Keratinocyte (primary cell): Measurements from ENCODE around the gene PHLPP2.

Source experiments
- EZH2 ChIP-seq: IDR thresholded peaks from one replicate; pipeline ENCODE4 v1.6.1; 2012; ENCODE audit warnings: inconsistent platforms, mild to moderate bottlenecking, low read length, moderate library complexity
- TF ChIP-seq, protein P1 (sequence below), 3 experiments: IDR thresholded peaks in 1 of 3; conservative IDR thresholded peaks in 1 of 3; optimal IDR thresholded peaks in 1 of 3; 2 replicates in 2 of 3; 3 replicates in 1 of 3; pipeline versions ENCODE3 to v1.5.1; 2011; ENCODE audit warnings: low read length in 3 of 3, mild to moderate bottlenecking in 3 of 3, moderate library complexity in 2 of 3, control low read depth in 1 of 3, inconsistent platforms in 1 of 3; ENCODE audit not compliant: insufficient read depth in 2 of 3; ENCODE audit errors: extremely low read depth in 1 of 3

DNA sequence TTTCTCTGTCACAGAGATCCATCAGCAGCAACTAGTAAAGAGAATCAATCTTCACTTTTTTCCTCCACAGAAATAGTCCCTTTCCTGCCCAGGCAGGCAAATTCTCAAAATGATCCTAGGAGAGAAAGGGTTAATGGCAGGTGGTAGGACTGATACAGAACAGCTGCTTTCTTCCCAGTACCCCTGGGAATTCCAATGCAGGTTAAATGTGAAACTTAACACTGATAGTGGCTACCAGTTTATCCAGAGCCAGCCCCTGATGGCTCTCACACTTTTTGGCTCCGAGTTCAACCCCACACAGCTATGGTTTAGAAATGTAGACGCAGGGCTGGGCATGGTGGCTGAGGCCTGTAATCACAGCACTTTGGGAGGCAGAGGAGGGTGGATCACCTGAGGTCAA lies 76.3 kb downstream of the PHLPP2 start:
- TF ChIP-seq, protein P1, sequence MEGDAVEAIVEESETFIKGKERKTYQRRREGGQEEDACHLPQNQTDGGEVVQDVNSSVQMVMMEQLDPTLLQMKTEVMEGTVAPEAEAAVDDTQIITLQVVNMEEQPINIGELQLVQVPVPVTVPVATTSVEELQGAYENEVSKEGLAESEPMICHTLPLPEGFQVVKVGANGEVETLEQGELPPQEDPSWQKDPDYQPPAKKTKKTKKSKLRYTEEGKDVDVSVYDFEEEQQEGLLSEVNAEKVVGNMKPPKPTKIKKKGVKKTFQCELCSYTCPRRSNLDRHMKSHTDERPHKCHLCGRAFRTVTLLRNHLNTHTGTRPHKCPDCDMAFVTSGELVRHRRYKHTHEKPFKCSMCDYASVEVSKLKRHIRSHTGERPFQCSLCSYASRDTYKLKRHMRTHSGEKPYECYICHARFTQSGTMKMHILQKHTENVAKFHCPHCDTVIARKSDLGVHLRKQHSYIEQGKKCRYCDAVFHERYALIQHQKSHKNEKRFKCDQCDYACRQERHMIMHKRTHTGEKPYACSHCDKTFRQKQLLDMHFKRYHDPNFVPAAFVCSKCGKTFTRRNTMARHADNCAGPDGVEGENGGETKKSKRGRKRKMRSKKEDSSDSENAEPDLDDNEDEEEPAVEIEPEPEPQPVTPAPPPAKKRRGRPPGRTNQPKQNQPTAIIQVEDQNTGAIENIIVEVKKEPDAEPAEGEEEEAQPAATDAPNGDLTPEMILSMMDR (optimal IDR thresholded peaks at IDR 0.05 in 1 of 3, IDR thresholded peaks at IDR 0.05 in 1 of 3, conservative IDR thresholded peaks at IDR 0.05 in 1 of 3; ENCODE audit: extremely low read depth in 1 of 3, insufficient read depth in 2 of 3, low read length in 3 of 3): no peak
- no peak for TF ChIP-seq EZH2
